B cell (primary cell): Measurements from ENCODE around the gene TSTD2. TPM values are rescaled to one million over a fixed set of nuclear protein-coding genes. Genes with fewer than 3 reads are reported as not detected.

Source experiments
- ATAC-seq: fragments of 200-7000 bp; cut with Tn5 transposase; one replicate; pipeline ENCODE4 v1.10.0; 2021; ENCODE audit warnings: low read depth, mild to moderate bottlenecking, moderate number of reproducible peaks, moderate library complexity
- CTCF ChIA-PET: fragments of 350-600 bp; sonication (Branson Sonifier 250); formaldehyde crosslinking; loops from one replicate; lab custom pipeline; 2021; ENCODE audit warnings: antibody characterized with exemption, inconsistent platforms; lab: Charles Lee
- POLR2A ChIA-PET: fragments of 350-600 bp; sonication (Branson Sonifier 250); formaldehyde crosslinking; loops from one replicate; lab custom pipeline; 2021; ENCODE audit warnings: antibody characterized with exemption; lab: Charles Lee
- DNase-seq: peaks from one replicate; pipeline ENCODE4 v3.0.0; 2013
- H2AFZ ChIP-seq: 2 replicates; pipeline ENCODE4 v1.6.1; 2012; ENCODE audit warnings: mild to moderate bottlenecking, low read depth, low read length; ENCODE audit not compliant: insufficient read depth, poor library complexity, severe bottlenecking
- H3K27ac ChIP-seq, 2 donors: 1 replicate in 1 of 2; 2 replicates in 1 of 2; pipeline ENCODE4 v1.5.1; 2012 to 2013; ENCODE audit warnings: low read length in 2 of 2, mild to moderate bottlenecking in 2 of 2, moderate library complexity in 1 of 2
- H3K27me3 ChIP-seq, 4 experiments: fragments of 200-600 bp in 1 of 4; sonication (generic) in 1 of 4; replicated peaks in 1 of 4; 1 replicate in 2 of 4; 2 replicates in 2 of 4; pipeline versions ENCODE4 v1.6.1 to v1.7.0; 2013 to 2016; ENCODE audit warnings: low read length in 3 of 4, mild to moderate bottlenecking in 2 of 4, mixed read lengths in 1 of 4, moderate library complexity in 1 of 4; ENCODE audit not compliant: insufficient read depth in 4 of 4, control insufficient read depth in 3 of 4; ENCODE audit errors: control extremely low read depth in 1 of 4
- H3K36me3 ChIP-seq, 2 experiments: replicated peaks in 1 of 2; 1 replicate in 1 of 2; 2 replicates in 1 of 2; pipeline versions ENCODE4 v1.6.1 to v1.7.1; 2013; ENCODE audit warnings: low read length in 1 of 2; ENCODE audit not compliant: insufficient read depth in 2 of 2, control insufficient read depth in 1 of 2; ENCODE audit errors: control extremely low read depth in 1 of 2, extremely low read depth in 1 of 2
- H3K4me1 ChIP-seq, 2 donors: fragments of 200-600 bp in 1 of 2; sonication (generic) in 1 of 2; 1 replicate in 1 of 2; 2 replicates in 1 of 2; pipeline versions ENCODE4 v1.5.1 to v1.6.1; 2013 to 2017; ENCODE audit warnings: low read length in 2 of 2; ENCODE audit not compliant: control insufficient read depth in 2 of 2, insufficient read depth in 2 of 2
- H3K4me2 ChIP-seq: replicated peaks from 2 replicates; pipeline ENCODE3; 2012; ENCODE audit warnings: mild to moderate bottlenecking, low read depth, low read length; ENCODE audit not compliant: poor library complexity, severe bottlenecking
- H3K4me3 ChIP-seq, 5 experiments: fragments of 200-600 bp in 1 of 5; sonication (generic) in 1 of 5; 1 replicate in 3 of 5; 2 replicates in 2 of 5; pipeline versions ENCODE4 v1.5.1 to v1.7.0; 2011 to 2016; ENCODE audit warnings: low read length in 4 of 5, mild to moderate bottlenecking in 4 of 5, low read depth in 2 of 5, control low read depth in 1 of 5, moderate library complexity in 1 of 5; ENCODE audit not compliant: insufficient read depth in 1 of 5; ENCODE audit errors: control extremely low read depth in 1 of 5, extremely low read depth in 1 of 5
- H3K79me2 ChIP-seq: fragments of 200-600 bp; sonication (generic); one replicate; pipeline ENCODE4 v1.6.0; 2016; ENCODE audit warnings: low read length; ENCODE audit not compliant: control insufficient read depth, insufficient read depth
- H3K9ac ChIP-seq: fragments of 200-600 bp; sonication (generic); 2 replicates; pipeline ENCODE4 v1.6.1; 2017; ENCODE audit warnings: mild to moderate bottlenecking, low read length, moderate library complexity
- H3K9me3 ChIP-seq, 3 donors: one replicate each; pipeline versions ENCODE4 v1.6.1 to v1.7.1; 2013; ENCODE audit warnings: low read length in 2 of 3; ENCODE audit not compliant: control insufficient read depth in 2 of 3, insufficient read depth in 1 of 3; ENCODE audit errors: control extremely low read depth in 1 of 3
- H4K20me1 ChIP-seq: 2 replicates; pipeline ENCODE4 v1.6.0; 2012; ENCODE audit warnings: mild to moderate bottlenecking, low read length; ENCODE audit not compliant: insufficient read depth, control insufficient read depth, poor library complexity, severe bottlenecking
- H3K27ac Mint-ChIP-seq: one replicate; pipeline ENCODE4 v1.8.0; 2021; ENCODE audit warnings: mixed read lengths
- H3K27me3 Mint-ChIP-seq: one replicate; pipeline ENCODE4 v1.8.0; 2021; ENCODE audit warnings: mixed read lengths
- H3K4me1 Mint-ChIP-seq: one replicate; pipeline ENCODE4 v1.8.0; 2021; ENCODE audit warnings: mixed read lengths
- H3K4me3 Mint-ChIP-seq: one replicate; pipeline ENCODE4 v1.8.0; 2021; ENCODE audit warnings: mixed read lengths
- H3K9me3 Mint-ChIP-seq: one replicate; pipeline ENCODE4 v1.8.0; 2022; ENCODE audit warnings: mixed read lengths; ENCODE audit not compliant: insufficient read depth
- EZH2 ChIP-seq: IDR thresholded peaks from 2 replicates; pipeline ENCODE4 v1.6.1; 2012; ENCODE audit warnings: borderline replicate concordance, low read depth, mild to moderate bottlenecking, moderate library complexity, low read length; ENCODE audit not compliant: insufficient read depth, poor library complexity, severe bottlenecking
- WGBS: methylation state at CpG from one replicate; pipeline ENCODE4 v1.1.5; 2013; ENCODE audit warnings: missing lambda C conversion rate; ENCODE audit not compliant: insufficient coverage; 5-methylcytosine and 5-hydroxymethylcytosine counted together
- intact Hi-C: fragments of 100-400 bp; cut with micrococcal nuclease; formaldehyde crosslinking; loops from one replicate; pipeline ENCODE4 v1.10.0; 2022
- polyA plus RNA-seq: library from polyadenylated mRNA; depleted of rRNA; stranded (reverse); fragments of >200 nt; gene quantifications from 2 replicates; pipeline ENCODE4 v1.2.3, GENCODE V29; 2012
- total RNA-seq, 2 donors: library from RNA; stranded (reverse); fragments of 120-200 nt in 1 of 2; gene quantifications; 1 replicate in 1 of 2; 2 replicates in 1 of 2; pipeline versions ENCODE4 v1.2.3 to v1.2.4, GENCODE V29; 2013 to 2022
- TF ChIP-seq, protein P1 (sequence below): fragments of 200-600 bp; IDR thresholded peaks from one replicate; pipeline ENCODE4 v1.8.0; 2022; ENCODE audit warnings: antibody characterized with exemption, mild to moderate bottlenecking

TSTD2 gene
- total and polyA plus RNA-seq, 2 donors (not counting 1 experiment from before 2014, with no cell fraction given), result 12.7 to 29.2 TPM

DNA sequence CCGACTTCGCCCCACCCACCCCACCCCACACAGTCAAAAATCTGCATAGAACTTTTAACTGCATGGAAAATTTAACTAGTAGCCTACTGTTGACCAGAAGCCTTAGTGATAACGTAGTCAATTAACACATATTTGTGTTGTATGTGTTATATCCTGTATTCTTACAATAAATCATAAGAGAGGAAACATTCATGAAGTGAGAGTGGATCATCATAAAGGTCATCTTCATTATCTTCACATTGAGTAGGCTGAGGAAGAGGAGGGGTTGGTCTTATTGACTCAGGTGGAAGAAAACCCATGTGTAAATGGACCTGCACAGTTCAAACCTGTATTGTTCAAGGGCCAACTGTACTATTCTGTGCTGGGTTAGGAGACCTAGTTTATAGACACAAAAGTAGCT is 32.6 kb upstream of the TSTD2 start:
- H3K4me3 Mint-ChIP-seq, result no peak overlapping the region
- H3K27ac Mint-ChIP-seq, result no peak overlapping the region
- peaks cover 4% of the 10 kb centered on the region for H3K4me1 Mint-ChIP-seq
- no peak overlapping the region for H3K4me3 ChIP-seq
- H4K20me1 ChIP-seq, result no peaks in the 10 kb centered on the region
- TF ChIP-seq, protein P1, sequence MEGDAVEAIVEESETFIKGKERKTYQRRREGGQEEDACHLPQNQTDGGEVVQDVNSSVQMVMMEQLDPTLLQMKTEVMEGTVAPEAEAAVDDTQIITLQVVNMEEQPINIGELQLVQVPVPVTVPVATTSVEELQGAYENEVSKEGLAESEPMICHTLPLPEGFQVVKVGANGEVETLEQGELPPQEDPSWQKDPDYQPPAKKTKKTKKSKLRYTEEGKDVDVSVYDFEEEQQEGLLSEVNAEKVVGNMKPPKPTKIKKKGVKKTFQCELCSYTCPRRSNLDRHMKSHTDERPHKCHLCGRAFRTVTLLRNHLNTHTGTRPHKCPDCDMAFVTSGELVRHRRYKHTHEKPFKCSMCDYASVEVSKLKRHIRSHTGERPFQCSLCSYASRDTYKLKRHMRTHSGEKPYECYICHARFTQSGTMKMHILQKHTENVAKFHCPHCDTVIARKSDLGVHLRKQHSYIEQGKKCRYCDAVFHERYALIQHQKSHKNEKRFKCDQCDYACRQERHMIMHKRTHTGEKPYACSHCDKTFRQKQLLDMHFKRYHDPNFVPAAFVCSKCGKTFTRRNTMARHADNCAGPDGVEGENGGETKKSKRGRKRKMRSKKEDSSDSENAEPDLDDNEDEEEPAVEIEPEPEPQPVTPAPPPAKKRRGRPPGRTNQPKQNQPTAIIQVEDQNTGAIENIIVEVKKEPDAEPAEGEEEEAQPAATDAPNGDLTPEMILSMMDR, result no peak
- TF ChIP-seq EZH2, result no peak
- ATAC-seq, result no peak
- H3K9me3 Mint-ChIP-seq, result no peaks in the 10 kb centered on the region
- DNase-seq, result no peak
- intact Hi-C loops, result no loop called here
- H3K4me2 ChIP-seq, result no peak overlapping the region
- no peak overlapping the region for H3K9ac ChIP-seq
- ChIA-PET POLR2A (no interaction called here), CTCF (interaction anchor here (1.0 kb wide), 1 partner anchor 20 kb away, joined by 4 read pairs; no protein-coding TSS in a partner anchor)
- H3K4me1 ChIP-seq, result no peaks in the 10 kb centered on the region
- no peaks in the 10 kb centered on the region for H3K79me2 ChIP-seq
- H2AFZ ChIP-seq, result no peak overlapping the region
- H3K27me3 ChIP-seq, result no peaks in the 10 kb centered on the region
- H3K27me3 Mint-ChIP-seq, result no peaks in the 10 kb centered on the region
- WGBS, result no CpG with 5 or more reads among the region's 3 CpGs
- H3K9me3 ChIP-seq, result no peaks in the 10 kb centered on the region
- no peak overlapping the region for H3K27ac ChIP-seq
- H3K36me3 ChIP-seq, result peaks cover 5 to 93% of the 10 kb centered on the region in 2 experiments

DNA sequence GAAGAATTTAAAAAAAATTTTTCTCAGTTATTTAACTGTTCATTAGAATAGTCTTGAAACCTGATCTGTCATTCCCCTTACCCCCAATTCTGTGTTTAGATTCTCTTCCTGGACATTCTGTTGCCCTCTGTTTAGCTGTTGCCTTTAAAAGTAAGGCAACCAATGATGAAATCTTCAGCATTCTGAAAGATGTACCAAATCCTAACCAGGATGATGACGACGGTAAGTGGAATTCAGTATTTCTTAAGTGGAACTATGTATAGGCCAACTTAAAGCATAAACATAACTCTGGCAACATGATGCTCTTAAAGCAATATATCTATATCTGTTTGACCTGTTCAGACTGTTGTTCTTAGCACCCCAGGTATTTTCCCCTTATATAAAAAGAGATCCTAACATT is 27.7 kb upstream of the TSTD2 start:
- H3K4me1 Mint-ChIP-seq, result peaks cover 11% of the 10 kb centered on the region
- Histone ChIP-seq H3K27me3 (no peaks in the 10 kb centered on the region), H3K4me2 (no peak overlapping the region), H2AFZ (no peak overlapping the region), H4K20me1 (no peaks in the 10 kb centered on the region), H3K9me3 (no peaks in the 10 kb centered on the region), H3K27ac (peak overlapping the region in 1 of 2 donors; percentile 35), H3K9ac (no peak overlapping the region), H3K4me3 (no peak overlapping the region), H3K79me2 (no peaks in the 10 kb centered on the region), H3K36me3 (peaks cover 4 to 85% of the 10 kb centered on the region in 2 experiments), H3K4me1 (no peaks in the 10 kb centered on the region)
- WGBS, result no CpG with 5 or more reads among the region's 2 CpGs
- no peak overlapping the region for H3K4me3 Mint-ChIP-seq
- ChIA-PET POLR2A (no interaction called here), CTCF (interaction anchor here (1.3 kb wide), 1 partner anchor 13 kb away, joined by 4 read pairs; no protein-coding TSS in a partner anchor)
- ATAC-seq (no peak), DNase-seq (no peak)
- no peaks in the 10 kb centered on the region for H3K9me3 Mint-ChIP-seq
- intact Hi-C loops, result no loop called here
- TF ChIP-seq, protein P1, result no peak
- TF ChIP-seq EZH2, result no peak
- H3K27ac Mint-ChIP-seq, result no peak overlapping the region
- H3K27me3 Mint-ChIP-seq, result no peaks in the 10 kb centered on the region
